ENCODE measurements around the gene CCNB1IP1.
"Not testable (repeated sequence)": the region's sequence is repeated elsewhere in the genome, so short reads cannot be mapped to it uniquely, and the experiment has no call there.

The CCNB1IP1 gene

GRCh38 chr14:20305265-20306078 is 27.6 kb downstream of the CCNB1IP1 start, which contains the start of gene TTC5:
Gene TTC5 (minus strand): TSS chr14:20305951. CDS start chr14:20305937, 14 bp downstream.
- H3K9me3 Mint-ChIP-seq: no peaks in the 10 kb centered on the region
- H3K4me1 Mint-ChIP-seq: peaks cover 17% of the 10 kb centered on the region
- ATAC-seq: peak; percentile 98
- peaks cover 26% of the 10 kb centered on the region for H3K36me3 Mint-ChIP-seq
- H3K27ac Mint-ChIP-seq: peak within 1 kb of the TSS; percentile 60
- H3K4me3 Mint-ChIP-seq: peak within 1 kb of the TSS; percentile 84
- H3K27me3 Mint-ChIP-seq: no peaks in the 10 kb centered on the region

- Mint-ChIP-seq H3K36me3 (peaks cover 41% of the 10 kb centered on the region), H3K9me3 (no peaks in the 10 kb centered on the region), H3K27ac (no peak overlapping the region), H3K27me3 (no peaks in the 10 kb centered on the region), H3K4me3 (no peak overlapping the region), H3K4me1 (peaks cover 17% of the 10 kb centered on the region)
- no peak for ATAC-seq
Measured at GRCh38 chr14:20302042-20302755, 30.9 kb downstream of the CCNB1IP1 start.

DNA sequence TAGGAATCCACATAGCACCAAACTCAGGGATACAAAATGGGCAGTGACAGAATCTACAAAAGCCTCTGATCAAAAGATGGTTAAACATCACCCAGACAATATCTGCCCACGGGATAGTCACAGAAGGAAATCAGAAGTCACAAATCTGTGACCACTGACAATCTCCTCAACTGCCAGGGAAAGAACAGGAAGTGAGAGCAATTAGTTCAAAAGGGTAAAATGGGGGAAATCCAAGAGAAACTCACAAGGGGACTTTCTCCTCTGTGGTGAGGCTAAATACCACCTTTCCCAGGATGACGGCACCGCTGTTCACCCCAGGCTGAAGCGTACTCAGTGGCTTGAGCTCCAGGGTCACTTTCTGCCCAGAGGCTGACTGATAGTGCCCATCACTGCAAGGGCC is 38.0 kb downstream of the CCNB1IP1 start:
- Mint-ChIP-seq H3K4me3 (no peak overlapping the region), H3K9me3 (no peaks in the 10 kb centered on the region), H3K36me3 (peaks cover 59% of the 10 kb centered on the region), H3K4me1 (peaks cover 24% of the 10 kb centered on the region), H3K27ac (peak overlapping the region; percentile 38), H3K27me3 (no peaks in the 10 kb centered on the region)
- ATAC-seq: peak; percentile 92

DNA sequence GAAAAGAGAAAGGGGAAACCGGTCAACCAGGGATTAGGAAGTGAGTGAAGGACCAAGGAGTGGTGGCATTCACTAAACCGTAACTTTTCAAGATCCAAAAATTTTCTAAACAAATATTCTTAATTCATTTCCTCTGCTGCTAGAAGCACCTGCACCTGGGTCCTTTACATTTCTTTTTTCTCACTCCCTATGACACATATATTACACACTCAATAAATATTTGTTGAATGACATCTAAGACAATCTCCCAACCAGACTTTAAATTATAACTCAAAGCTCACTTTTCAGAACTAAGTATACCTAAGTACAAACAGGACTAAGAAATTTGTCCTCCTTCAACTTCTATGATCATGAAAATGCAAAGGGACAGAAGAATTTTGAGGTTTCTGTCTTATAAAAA is 38.4 kb downstream of the CCNB1IP1 start:
- Mint-ChIP-seq H3K27ac (peak overlapping the region; percentile 38), H3K4me1 (peaks cover 24% of the 10 kb centered on the region), H3K9me3 (no peaks in the 10 kb centered on the region), H3K36me3 (peaks cover 61% of the 10 kb centered on the region), H3K4me3 (no peak overlapping the region), H3K27me3 (no peaks in the 10 kb centered on the region)
- no peak for ATAC-seq

DNA sequence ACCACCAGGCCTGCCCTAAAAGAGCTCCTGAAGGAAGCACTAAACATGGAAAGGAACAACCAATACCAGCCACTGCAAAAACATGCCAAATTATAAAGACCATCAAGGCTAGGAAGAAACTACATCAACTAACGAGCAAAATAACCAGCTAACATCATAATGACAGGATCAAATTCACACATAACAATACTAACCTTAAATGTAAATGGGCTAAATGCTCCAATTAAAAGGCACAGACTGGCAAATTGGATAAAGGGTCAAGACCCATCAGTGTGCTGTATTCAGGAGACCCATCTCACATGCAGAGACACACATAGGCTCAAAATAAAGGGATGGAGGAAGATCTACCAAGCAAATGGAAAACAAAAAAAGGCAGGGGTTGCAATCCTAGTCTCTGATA is 51.1 kb downstream of the CCNB1IP1 start:
- Mint-ChIP-seq H3K36me3 (peaks cover 85% of the 10 kb centered on the region), H3K4me1 (peaks cover 20% of the 10 kb centered on the region)
- not testable (repeated sequence) for H3K27me3 Mint-ChIP-seq, H3K4me3 Mint-ChIP-seq, ATAC-seq, H3K9me3 Mint-ChIP-seq, H3K27ac Mint-ChIP-seq

DNA sequence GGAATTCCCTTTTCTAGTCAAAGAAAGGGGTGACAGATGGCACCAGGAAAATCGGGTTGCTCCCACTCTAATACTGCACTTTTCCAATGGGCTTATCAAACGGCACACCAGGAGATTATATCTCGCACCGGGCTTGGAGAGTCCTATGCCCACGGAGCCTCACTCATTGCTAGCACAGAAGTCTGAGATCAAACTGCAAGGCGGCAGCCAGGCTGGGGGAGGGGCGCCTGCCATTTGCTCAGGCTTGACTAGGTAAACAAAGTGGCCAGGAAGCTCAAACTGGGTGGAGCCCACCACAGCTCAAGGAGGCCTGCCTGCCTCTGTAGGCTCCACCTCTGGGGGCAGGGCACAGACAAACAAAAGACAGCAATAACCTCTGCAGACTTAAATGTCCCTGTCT is 52.8 kb downstream of the CCNB1IP1 start:
- not testable (repeated sequence) for H3K27ac Mint-ChIP-seq, H3K9me3 Mint-ChIP-seq, H3K27me3 Mint-ChIP-seq, H3K4me3 Mint-ChIP-seq, ATAC-seq
- Mint-ChIP-seq H3K4me1 (peaks cover 20% of the 10 kb centered on the region), H3K36me3 (peaks cover 77% of the 10 kb centered on the region)

GRCh38 chr14:20278414-20278813 is 54.7 kb downstream of the CCNB1IP1 start:
- H3K4me1 Mint-ChIP-seq: peaks cover 20% of the 10 kb centered on the region
- no peak overlapping the region for H3K27ac Mint-ChIP-seq
- no peak for ATAC-seq
- H3K36me3 Mint-ChIP-seq: peaks cover 81% of the 10 kb centered on the region
- no peaks in the 10 kb centered on the region for H3K27me3 Mint-ChIP-seq
- H3K9me3 Mint-ChIP-seq: peaks cover 14% of the 10 kb centered on the region
- no peak overlapping the region for H3K4me3 Mint-ChIP-seq

GRCh38 chr14:20277409-20277808 is 55.7 kb downstream of the CCNB1IP1 start:
- ATAC-seq: no peak
- Mint-ChIP-seq H3K4me1 (peaks cover 20% of the 10 kb centered on the region), H3K4me3 (no peak overlapping the region), H3K27ac (no peak overlapping the region), H3K36me3 (peaks cover 81% of the 10 kb centered on the region), H3K9me3 (peaks cover 23% of the 10 kb centered on the region), H3K27me3 (no peaks in the 10 kb centered on the region)

DNA sequence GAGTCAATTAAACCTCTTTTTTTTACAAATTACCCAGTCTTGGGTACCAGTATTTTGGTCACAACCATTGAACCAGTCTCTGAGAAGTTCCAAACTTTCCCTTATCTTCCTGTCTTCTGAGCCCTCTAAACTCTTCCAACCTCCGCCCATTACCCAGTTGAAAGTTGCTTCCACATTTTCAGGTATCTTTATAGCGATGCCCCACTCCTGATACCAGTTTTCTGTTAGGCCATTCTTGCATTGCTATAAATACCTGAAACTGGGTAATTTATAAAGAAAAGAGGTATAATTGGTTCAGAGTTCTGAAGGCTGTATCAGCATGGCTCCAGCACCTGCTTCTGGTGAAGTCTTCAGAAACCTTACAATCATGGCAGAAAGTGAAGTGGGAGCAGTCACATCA is 59.0 kb downstream of the CCNB1IP1 start:
- no peak for ATAC-seq
- Mint-ChIP-seq H3K27me3 (no peaks in the 10 kb centered on the region), H3K4me3 (no peak overlapping the region), H3K27ac (no peak overlapping the region), H3K9me3 (peaks cover 32% of the 10 kb centered on the region), H3K4me1 (no peaks in the 10 kb centered on the region), H3K36me3 (peaks cover 69% of the 10 kb centered on the region)

- H3K9me3 Mint-ChIP-seq, ATAC-seq, H3K27ac Mint-ChIP-seq, H3K27me3 Mint-ChIP-seq, H3K4me1 Mint-ChIP-seq, H3K4me3 Mint-ChIP-seq: not testable (repeated sequence)
- H3K36me3 Mint-ChIP-seq: peaks cover 14% of the 10 kb centered on the region
Measured at GRCh38 chr14:20264361-20264760, 68.7 kb downstream of the CCNB1IP1 start.

- Mint-ChIP-seq H3K4me1 (peaks cover 9% of the 10 kb centered on the region), H3K9me3 (no peaks in the 10 kb centered on the region), H3K4me3 (no peak overlapping the region), H3K27ac (no peak overlapping the region), H3K27me3 (no peaks in the 10 kb centered on the region), H3K36me3 (peaks cover 14% of the 10 kb centered on the region)
- ATAC-seq: no peak
Measured at GRCh38 chr14:20262642-20263128, 70.4 kb downstream of the CCNB1IP1 start.
